HCT116 (cell line): ENCODE measurements around the gene PRSS21.

Experiments
- CTCF ChIP-seq, 3 experiments: fragments of 200-600 bp in 1 of 3; sonication (generic) in 1 of 3; IDR thresholded peaks in 2 of 3; conservative IDR thresholded peaks in 1 of 3; 2 replicates each; pipeline ENCODE4 v1.5.1; 2012 to 2017; ENCODE audit warnings: low read depth in 2 of 3, low read length in 2 of 3, antibody characterized with exemption in 1 of 3, borderline replicate concordance in 1 of 3, control low read depth in 1 of 3, mild to moderate bottlenecking in 1 of 3, mixed read lengths in 1 of 3, mixed run types in 1 of 3, moderate library complexity in 1 of 3; ENCODE audit not compliant: insufficient read depth in 1 of 3
- EGR1 ChIP-seq: IDR thresholded peaks from 2 replicates; pipeline ENCODE4 v1.6.1; 2012; ENCODE audit warnings: low read depth
- EZH2 ChIP-seq: fragments of 200-600 bp; sonication (generic); IDR thresholded peaks from 2 replicates; pipeline ENCODE4 v1.6.1; 2017; ENCODE audit warnings: antibody characterized with exemption, mixed run types
- EZH2phosphoT487 ChIP-seq: fragments of 200-600 bp; IDR thresholded peaks from 2 replicates; pipeline ENCODE4 v1.6.1; 2018; ENCODE audit warnings: antibody characterized with exemption, borderline replicate concordance
- POLR2A ChIP-seq: IDR thresholded peaks from 2 replicates; pipeline ENCODE4 v1.7.0; 2011; ENCODE audit warnings: borderline replicate concordance; ENCODE audit not compliant: insufficient read depth, insufficient read length; ENCODE audit errors: extremely low read depth
- POLR2AphosphoS5 ChIP-seq: IDR thresholded peaks from 2 replicates; pipeline ENCODE4 v1.6.1; 2011; ENCODE audit warnings: mild to moderate bottlenecking, low read depth, low read length, moderate library complexity
- RAD21 ChIP-seq: IDR thresholded peaks from 2 replicates; pipeline ENCODE4 v1.6.1; 2012; ENCODE audit warnings: low read depth, mild to moderate bottlenecking
- REST ChIP-seq: IDR thresholded peaks from 2 replicates; pipeline ENCODE4 v1.6.1; 2012; ENCODE audit warnings: low read depth
- SIN3A ChIP-seq: IDR thresholded peaks from 2 replicates; pipeline ENCODE4 v1.6.1; 2012; ENCODE audit warnings: low read depth
- SP1 ChIP-seq: IDR thresholded peaks from 2 replicates; pipeline ENCODE4 v1.6.1; 2012; ENCODE audit warnings: low read depth
- SRF ChIP-seq: IDR thresholded peaks from 2 replicates; pipeline ENCODE4 v1.6.1; 2012; ENCODE audit warnings: low read depth
- TCF7L2 ChIP-seq: IDR thresholded peaks from 2 replicates; pipeline ENCODE4 v1.7.0; 2011; ENCODE audit warnings: borderline replicate concordance, inconsistent platforms; ENCODE audit not compliant: insufficient read depth, insufficient read length; ENCODE audit errors: extremely low read depth
- YY1 ChIP-seq: IDR thresholded peaks from 2 replicates; pipeline ENCODE4 v1.6.1; 2011; ENCODE audit warnings: low read length, low read depth, moderate library complexity, mild to moderate bottlenecking; ENCODE audit not compliant: insufficient replicate concordance; ENCODE audit errors: extremely low read depth
- ZFX ChIP-seq: fragments of 450-650 bp; IDR thresholded peaks from 2 replicates; pipeline ENCODE4 v1.6.1; 2017

GRCh38 chr16:2827374-2827791, 10.3 kb downstream of the PRSS21 start:
- TF ChIP-seq CTCF (IDR thresholded peaks at IDR 0.05 in 2 of 3, conservative IDR thresholded peaks at IDR 0.05 in 1 of 3; ENCODE audit: borderline replicate concordance in 1 of 3, insufficient read depth in 1 of 3, low read depth in 2 of 3, low read length in 2 of 3) (no peak), RAD21 (no peak), EGR1 (no peak), YY1 (no peak), POLR2A (no peak), EZH2 (no peak), ZFX (no peak), SRF (no peak), TCF7L2 (no peak), REST (no peak), POLR2AphosphoS5 (no peak), EZH2phosphoT487 (no peak), SP1 (no peak), SIN3A (no peak)
